C4-2B (cell line): Measurements from ENCODE around the gene FAM180A.
"Not testable (repeated sequence)": the region's sequence is repeated elsewhere in the genome, so short reads cannot be mapped to it uniquely, and the experiment has no call there.

Experiments
- H3K27ac ChIP-seq: fragments of 450-650 bp; 2 replicates; pipeline ENCODE4 v1.5.1; 2017
- ZFX ChIP-seq: fragments of 450-650 bp; IDR thresholded peaks from 2 replicates; pipeline ENCODE4 v1.6.1; 2017
- TF ChIP-seq, protein P1 (sequence below): fragments of 450-650 bp; conservative IDR thresholded peaks from 2 replicates; pipeline ENCODE4 v1.5.1; 2017; ENCODE audit warnings: mild to moderate bottlenecking

The FAM180A gene

DNA sequence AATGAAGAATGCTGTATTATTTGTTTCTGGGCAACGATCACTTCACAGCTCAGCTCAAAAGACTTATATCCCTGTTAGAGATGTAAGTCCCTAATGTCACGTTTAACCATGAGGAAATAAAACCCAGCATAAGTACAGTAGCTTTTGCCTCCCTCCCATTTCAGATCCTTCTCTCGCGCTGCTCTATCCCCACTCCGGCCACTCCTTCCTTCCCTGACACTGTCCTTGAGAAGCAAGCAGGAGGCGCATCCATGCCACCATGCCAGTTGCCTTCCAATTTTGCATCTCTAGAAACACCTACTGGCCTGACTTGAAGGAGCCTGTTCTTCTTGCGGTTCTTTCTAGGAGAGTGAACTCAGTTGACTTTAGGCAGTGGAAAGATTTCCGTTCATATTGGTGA is 1.2 kb downstream of the FAM180A start:
- TF ChIP-seq, protein P1, sequence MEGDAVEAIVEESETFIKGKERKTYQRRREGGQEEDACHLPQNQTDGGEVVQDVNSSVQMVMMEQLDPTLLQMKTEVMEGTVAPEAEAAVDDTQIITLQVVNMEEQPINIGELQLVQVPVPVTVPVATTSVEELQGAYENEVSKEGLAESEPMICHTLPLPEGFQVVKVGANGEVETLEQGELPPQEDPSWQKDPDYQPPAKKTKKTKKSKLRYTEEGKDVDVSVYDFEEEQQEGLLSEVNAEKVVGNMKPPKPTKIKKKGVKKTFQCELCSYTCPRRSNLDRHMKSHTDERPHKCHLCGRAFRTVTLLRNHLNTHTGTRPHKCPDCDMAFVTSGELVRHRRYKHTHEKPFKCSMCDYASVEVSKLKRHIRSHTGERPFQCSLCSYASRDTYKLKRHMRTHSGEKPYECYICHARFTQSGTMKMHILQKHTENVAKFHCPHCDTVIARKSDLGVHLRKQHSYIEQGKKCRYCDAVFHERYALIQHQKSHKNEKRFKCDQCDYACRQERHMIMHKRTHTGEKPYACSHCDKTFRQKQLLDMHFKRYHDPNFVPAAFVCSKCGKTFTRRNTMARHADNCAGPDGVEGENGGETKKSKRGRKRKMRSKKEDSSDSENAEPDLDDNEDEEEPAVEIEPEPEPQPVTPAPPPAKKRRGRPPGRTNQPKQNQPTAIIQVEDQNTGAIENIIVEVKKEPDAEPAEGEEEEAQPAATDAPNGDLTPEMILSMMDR: no peak
- no peak for TF ChIP-seq ZFX
- no peak overlapping the region for H3K27ac ChIP-seq

DNA sequence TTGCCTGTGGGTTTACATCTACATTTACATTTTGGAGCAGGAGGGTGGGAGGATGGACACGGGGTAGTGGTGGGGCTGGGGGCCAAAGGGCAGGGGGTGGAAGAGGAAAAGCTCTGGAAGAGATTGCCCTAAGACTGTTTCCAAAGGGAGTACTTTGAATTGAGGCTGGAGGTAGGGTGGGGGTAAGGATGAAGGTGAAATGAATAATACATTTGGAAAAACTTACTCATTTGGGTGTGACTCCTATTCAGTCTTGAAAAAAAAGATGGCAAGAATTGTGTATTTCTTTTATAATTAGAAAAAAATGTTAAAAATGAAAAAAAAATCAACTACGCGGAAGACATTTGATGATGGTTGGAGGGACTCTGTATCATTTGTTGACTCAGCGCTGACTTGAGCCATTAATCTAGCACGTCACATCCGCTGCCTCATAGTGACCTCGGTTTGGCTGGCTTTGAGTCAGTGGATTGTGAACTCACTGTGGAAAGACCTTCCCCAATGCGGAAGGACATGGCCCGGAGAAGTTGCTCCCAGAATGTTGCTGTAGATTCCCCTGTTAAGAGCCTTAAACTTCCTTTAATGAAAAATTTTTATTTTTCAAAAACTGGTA is 2.8 kb downstream of the FAM180A start:
- no peak overlapping the region for H3K27ac ChIP-seq
- no peak for TF ChIP-seq ZFX
- TF ChIP-seq, protein P1: no peak

DNA sequence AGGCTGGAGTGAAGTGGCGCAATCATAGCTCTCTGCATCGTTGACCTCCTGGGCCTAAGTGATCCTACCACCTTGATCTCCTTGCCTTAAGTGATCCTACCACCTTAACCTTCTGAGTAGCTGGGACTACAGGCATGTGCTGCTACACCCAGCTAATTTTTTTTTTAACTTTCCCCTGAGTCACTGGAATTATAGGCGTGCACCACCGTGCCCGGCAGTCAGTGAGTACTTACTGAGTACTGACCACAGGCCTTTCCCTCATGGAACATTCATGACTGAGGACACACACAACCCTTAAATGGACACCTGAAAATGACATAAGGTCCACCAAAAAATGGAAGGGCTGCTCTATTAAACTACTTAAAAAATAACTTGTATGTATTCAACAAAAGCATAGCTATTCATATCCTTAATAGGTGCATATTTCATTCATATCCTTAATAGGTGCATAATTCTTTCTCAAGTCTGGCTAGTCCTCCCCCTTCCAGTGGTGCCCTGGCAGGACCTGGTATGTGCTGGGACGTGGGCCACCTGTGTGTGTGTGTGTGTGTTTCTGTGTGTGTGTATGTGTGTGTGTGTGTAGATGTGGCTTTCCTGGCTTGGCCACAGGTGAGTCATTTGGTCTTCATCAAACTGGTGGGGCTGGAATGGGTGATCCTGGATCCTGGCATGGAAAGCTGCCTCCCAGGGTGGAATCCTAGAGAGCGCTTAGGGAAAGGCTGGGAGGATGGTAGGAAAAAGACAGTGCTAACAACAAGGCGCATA is 3.5 kb downstream of the FAM180A start:
- no peak overlapping the region for H3K27ac ChIP-seq
- no peak for TF ChIP-seq ZFX
- TF ChIP-seq, protein P1: no peak

DNA sequence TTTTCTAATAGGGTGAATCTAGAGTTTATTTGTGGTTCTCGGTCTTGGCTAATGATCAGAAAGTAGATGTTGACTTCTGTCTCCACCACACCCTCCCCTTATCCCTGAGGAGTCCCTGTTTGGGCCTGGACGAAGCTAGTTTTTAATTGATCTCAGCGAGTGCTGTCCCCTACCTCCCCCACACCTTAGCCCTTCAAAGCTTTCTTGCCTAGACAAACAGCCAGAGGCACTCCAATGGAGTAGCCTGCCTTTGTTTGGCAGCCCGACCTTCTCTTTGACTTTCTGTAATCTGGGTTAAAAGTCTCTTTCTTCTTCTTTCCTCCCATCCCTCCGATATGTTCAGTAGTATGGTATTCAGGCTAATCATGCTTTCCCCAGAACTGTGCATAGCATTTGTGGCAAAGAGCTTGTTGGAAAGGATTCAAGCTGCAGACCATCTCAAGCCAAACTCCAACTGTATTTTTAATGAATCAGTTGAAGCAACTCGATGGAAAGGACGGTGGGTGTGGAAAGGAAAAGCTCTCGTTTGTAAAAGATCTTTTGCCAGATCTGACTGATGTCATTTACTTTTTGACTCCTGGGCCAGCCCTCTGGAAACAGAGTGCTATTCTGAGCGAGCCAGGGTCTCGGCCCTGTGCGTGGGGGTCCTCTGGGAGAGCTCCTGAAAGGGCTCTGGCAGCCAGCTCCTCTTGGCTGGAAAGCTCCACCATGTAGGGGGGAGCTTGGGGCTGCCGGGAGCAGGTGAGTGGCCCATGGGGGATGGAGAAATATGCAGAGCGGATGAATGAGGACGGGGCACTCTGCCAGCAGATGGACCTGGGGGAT is 4.5 kb downstream of the FAM180A start:
- H3K27ac ChIP-seq: no peak overlapping the region
- TF ChIP-seq ZFX: no peak
- TF ChIP-seq, protein P1: no peak

DNA sequence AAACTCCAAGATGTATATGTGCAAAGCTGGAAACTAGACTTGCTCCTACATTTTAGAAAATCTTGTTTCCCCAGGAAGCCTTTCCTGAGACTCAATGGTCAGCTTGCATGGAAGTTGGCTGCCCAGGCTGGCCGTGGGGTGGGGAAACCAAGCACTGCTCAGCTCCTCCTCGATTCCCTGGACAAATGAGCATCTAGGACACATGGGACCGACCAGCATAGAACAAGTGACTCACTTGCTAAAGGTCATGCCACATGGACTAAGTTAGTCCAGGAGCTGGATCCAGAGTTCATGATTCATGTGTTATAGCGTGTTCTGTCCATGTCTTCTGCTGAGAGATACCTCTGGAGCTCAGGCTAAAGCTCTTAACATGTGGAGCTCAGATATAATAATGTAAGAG is 6.2 kb downstream of the FAM180A start:
- TF ChIP-seq, protein P1: no peak
- no peak for TF ChIP-seq ZFX
- H3K27ac ChIP-seq: no peak overlapping the region

DNA sequence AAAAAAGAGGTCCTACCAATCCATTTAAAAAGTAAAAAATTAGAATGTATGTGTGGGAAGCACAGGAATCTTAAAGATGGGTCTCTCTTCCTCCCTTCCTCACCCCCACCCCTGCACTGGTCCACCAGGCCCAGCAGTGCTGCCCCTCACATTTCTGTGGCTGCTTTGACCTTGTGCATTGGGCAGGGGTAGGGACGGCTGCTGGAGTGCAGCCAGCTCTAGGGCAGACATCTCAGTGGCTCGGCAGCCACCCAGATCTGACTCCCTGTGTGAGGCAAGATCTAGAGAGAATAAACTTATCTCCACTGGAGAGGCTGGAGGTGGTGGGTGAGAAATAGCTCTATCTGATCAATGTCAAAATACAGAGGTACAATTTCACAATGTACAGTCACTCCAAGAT is 6.7 kb downstream of the FAM180A start:
- TF ChIP-seq ZFX: no peak
- TF ChIP-seq, protein P1: no peak
- H3K27ac ChIP-seq: no peak overlapping the region

DNA sequence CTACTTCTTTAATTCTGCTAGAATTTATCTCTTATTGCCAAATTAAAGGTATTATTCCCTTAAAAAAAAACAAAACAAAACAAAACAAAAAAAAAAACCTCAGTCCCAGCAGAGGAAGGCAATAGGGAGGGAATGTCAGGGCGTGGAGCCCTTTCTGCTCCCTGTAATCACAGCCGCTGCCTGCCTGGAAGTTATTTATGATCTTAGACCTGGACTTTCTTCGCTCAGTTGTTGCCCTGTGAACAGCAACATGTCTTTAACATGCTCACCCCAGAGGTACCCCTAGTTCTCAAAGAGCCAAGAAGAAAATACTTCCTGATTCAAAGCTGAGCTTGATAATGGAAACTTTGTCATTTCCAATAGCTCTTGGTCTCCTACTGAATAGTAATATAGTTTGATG is 7.7 kb downstream of the FAM180A start:
- no peak for TF ChIP-seq ZFX
- TF ChIP-seq, protein P1: no peak
- H3K27ac ChIP-seq: no peak overlapping the region

DNA sequence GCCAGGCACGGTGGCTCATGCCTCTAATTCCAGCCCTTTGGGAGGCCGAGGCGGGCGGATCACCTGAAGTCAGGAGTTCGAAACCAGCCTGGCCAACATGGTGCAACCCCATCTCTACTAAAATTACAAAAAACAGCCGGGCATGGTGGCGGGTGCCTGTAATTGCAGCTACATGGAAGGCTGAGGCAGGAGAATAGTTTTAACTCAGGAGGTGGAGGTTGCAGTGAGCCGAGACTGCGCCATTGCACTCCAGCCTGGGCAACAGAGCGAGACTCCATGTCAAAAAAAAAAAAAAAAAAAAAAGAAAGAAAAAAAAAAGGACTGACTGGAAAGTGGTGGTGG is 11.3 kb downstream of the FAM180A start:
- not testable (repeated sequence) for H3K27ac ChIP-seq
